Right lobe of liver (tissue), 4 donors: ENCODE data around the gene NPR3.

ENCODE experiments used
- CTCF ChIP-seq, 4 donors: fragments of 200-600 bp in 3 of 4; fragments of 450-650 bp in 1 of 4; IDR thresholded peaks; one replicate each; pipeline versions ENCODE4 v1.5.1 to v1.8.0; 2016 to 2022; ENCODE audit warnings: antibody characterized with exemption in 4 of 4, mild to moderate bottlenecking in 2 of 4
- POLR2A ChIP-seq: fragments of 450-650 bp; IDR thresholded peaks from one replicate; pipeline ENCODE4 v1.6.1; 2017; ENCODE audit warnings: antibody characterized with exemption, mild to moderate bottlenecking
- donor health status: DM: no; HTN: no; CAD: no.
- donor health status: DM: no; HTN: no; CAD: no.
- donor health status: DM: no; HTN: yes; CAD: no.

- TF ChIP-seq CTCF (IDR thresholded peaks at IDR 0.05) (no peak), POLR2A (no peak)
Measured at GRCh38 chr5:32683125-32683524, 28.0 kb upstream of the NPR3 start.
